Measurements from ENCODE around the gene INTS11. TPM values are rescaled to one million over a fixed set of nuclear protein-coding genes. Genes with fewer than 3 reads are reported as not detected.

The INTS11 gene
- total and polyA plus RNA-seq, 2 of the 13 experiments (the other 11 are each of a cell fraction or from before 2014, with no cell fraction given): 52.8 to 94.8 TPM

DNA sequence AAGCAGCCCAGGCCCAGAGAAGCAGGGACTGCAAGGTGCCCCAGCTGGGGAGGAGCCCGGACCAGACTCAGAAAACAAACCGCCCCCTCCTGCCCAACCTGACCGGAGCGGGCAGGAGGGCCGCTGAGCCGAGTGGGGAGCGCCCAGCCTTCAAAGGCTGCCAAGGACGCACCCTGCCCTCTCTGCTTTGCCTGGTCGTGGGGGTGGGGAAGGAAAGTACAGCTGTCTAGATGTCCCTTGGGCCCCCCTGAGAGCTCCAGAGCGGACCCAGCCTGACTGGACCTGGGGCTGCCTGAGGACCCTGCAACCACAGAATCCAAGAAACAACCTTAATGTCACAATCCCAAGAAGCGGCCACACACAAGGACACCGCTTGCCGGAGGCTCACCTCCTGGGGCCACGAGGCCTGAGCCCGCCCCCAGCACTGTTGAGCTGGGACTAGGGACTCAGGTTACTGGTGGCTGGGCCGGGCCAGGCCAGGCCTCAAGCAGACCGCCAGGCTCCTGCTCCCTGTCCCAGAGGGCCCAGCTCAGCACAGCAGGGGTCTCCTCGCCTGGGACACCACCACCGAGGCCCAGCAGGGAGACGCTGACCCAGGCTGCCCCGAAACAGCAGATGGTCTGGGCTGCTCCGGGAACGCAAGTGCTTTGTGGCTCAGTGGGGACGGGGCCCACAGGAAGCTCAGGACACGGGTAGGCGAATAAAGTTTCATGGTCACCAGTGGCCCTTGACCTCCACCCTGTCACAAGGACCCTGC is 23.4 kb upstream of the INTS11 start (continued):
- peak; percentile 30; the same call in 1 of the 2 replicates for TF ChIP-seq CCDC6 (CRISPR knock-in tag; IDR thresholded peaks at IDR 0.05)
- TF ChIP-seq, protein P1, sequence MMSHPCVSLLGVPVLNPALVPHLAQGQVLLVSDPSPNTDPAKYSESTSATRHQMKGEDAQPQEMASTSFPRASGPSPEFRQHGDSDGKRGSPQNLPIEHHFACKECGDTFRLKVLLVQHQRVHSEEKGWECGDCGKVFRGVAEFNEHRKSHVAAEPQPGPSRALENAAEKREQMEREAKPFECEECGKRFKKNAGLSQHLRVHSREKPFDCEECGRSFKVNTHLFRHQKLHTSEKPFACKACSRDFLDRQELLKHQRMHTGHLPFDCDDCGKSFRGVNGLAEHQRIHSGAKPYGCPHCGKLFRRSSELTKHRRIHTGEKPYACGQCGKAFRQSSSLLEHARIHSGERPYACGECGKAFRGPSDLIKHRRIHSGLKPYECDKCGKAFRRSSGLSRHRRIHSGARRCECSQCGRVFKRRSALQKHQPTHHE (CRISPR knock-in tag; IDR thresholded peaks at IDR 0.05; ENCODE audit: borderline replicate concordance): no peak
- TF ChIP-seq ZNF256 (CRISPR knock-in tag; conservative IDR thresholded peaks at IDR 0.05): no peak
- TF ChIP-seq, protein P2, sequence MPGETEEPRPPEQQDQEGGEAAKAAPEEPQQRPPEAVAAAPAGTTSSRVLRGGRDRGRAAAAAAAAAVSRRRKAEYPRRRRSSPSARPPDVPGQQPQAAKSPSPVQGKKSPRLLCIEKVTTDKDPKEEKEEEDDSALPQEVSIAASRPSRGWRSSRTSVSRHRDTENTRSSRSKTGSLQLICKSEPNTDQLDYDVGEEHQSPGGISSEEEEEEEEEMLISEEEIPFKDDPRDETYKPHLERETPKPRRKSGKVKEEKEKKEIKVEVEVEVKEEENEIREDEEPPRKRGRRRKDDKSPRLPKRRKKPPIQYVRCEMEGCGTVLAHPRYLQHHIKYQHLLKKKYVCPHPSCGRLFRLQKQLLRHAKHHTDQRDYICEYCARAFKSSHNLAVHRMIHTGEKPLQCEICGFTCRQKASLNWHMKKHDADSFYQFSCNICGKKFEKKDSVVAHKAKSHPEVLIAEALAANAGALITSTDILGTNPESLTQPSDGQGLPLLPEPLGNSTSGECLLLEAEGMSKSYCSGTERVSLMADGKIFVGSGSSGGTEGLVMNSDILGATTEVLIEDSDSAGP (CRISPR knock-in tag; IDR thresholded peaks at IDR 0.05; ENCODE audit: borderline replicate concordance): peak; percentile 60; the same call in 1 of the 2 replicates
- no peak for TF ChIP-seq ZBTB38 (CRISPR knock-in tag; IDR thresholded peaks at IDR 0.05)
- peak; percentile 51 for TF ChIP-seq KDM2A (CRISPR knock-in tag; IDR thresholded peaks at IDR 0.05; ENCODE audit: borderline replicate concordance, low read depth)
- TF ChIP-seq, protein P3, sequence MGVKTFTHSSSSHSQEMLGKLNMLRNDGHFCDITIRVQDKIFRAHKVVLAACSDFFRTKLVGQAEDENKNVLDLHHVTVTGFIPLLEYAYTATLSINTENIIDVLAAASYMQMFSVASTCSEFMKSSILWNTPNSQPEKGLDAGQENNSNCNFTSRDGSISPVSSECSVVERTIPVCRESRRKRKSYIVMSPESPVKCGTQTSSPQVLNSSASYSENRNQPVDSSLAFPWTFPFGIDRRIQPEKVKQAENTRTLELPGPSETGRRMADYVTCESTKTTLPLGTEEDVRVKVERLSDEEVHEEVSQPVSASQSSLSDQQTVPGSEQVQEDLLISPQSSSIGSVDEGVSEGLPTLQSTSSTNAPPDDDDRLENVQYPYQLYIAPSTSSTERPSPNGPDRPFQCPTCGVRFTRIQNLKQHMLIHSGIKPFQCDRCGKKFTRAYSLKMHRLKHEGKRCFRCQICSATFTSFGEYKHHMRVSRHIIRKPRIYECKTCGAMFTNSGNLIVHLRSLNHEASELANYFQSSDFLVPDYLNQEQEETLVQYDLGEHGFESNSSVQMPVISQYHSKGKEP (CRISPR knock-in tag; IDR thresholded peaks at IDR 0.05): no peak
- TF ChIP-seq, protein P4, sequence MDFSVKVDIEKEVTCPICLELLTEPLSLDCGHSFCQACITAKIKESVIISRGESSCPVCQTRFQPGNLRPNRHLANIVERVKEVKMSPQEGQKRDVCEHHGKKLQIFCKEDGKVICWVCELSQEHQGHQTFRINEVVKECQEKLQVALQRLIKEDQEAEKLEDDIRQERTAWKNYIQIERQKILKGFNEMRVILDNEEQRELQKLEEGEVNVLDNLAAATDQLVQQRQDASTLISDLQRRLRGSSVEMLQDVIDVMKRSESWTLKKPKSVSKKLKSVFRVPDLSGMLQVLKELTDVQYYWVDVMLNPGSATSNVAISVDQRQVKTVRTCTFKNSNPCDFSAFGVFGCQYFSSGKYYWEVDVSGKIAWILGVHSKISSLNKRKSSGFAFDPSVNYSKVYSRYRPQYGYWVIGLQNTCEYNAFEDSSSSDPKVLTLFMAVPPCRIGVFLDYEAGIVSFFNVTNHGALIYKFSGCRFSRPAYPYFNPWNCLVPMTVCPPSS (IDR thresholded peaks at IDR 0.05): no peak
- no peak for TF ChIP-seq NCOA5 (CRISPR knock-in tag; IDR thresholded peaks at IDR 0.05)
- TF ChIP-seq ZNF20 (CRISPR knock-in tag; IDR thresholded peaks at IDR 0.05): no peak
- 0 out of 2 replicates have a peak, but pooled peaks have one; percentile 28 for TF ChIP-seq KDM6A (CRISPR knock-in tag; IDR thresholded peaks at IDR 0.05; ENCODE audit: low read depth)
- TF ChIP-seq ZBTB7B (CRISPR knock-in tag; IDR thresholded peaks at IDR 0.05): peak; percentile 72
- TF ChIP-seq HNRNPL (IDR thresholded peaks at IDR 0.05; ENCODE audit: low read depth, low read length): peak; percentile 92
- TF ChIP-seq ZNF232 (CRISPR knock-in tag; IDR thresholded peaks at IDR 0.05; ENCODE audit: borderline replicate concordance): no peak
- TF ChIP-seq ZSCAN25 (CRISPR knock-in tag; IDR thresholded peaks at IDR 0.05): no peak
- TF ChIP-seq GZF1 (CRISPR knock-in tag; IDR thresholded peaks at IDR 0.05): no peak
- TF ChIP-seq ZNF660 (CRISPR knock-in tag; IDR thresholded peaks at IDR 0.05; ENCODE audit: borderline replicate concordance, low read depth): no peak
- TF ChIP-seq, protein P5, sequence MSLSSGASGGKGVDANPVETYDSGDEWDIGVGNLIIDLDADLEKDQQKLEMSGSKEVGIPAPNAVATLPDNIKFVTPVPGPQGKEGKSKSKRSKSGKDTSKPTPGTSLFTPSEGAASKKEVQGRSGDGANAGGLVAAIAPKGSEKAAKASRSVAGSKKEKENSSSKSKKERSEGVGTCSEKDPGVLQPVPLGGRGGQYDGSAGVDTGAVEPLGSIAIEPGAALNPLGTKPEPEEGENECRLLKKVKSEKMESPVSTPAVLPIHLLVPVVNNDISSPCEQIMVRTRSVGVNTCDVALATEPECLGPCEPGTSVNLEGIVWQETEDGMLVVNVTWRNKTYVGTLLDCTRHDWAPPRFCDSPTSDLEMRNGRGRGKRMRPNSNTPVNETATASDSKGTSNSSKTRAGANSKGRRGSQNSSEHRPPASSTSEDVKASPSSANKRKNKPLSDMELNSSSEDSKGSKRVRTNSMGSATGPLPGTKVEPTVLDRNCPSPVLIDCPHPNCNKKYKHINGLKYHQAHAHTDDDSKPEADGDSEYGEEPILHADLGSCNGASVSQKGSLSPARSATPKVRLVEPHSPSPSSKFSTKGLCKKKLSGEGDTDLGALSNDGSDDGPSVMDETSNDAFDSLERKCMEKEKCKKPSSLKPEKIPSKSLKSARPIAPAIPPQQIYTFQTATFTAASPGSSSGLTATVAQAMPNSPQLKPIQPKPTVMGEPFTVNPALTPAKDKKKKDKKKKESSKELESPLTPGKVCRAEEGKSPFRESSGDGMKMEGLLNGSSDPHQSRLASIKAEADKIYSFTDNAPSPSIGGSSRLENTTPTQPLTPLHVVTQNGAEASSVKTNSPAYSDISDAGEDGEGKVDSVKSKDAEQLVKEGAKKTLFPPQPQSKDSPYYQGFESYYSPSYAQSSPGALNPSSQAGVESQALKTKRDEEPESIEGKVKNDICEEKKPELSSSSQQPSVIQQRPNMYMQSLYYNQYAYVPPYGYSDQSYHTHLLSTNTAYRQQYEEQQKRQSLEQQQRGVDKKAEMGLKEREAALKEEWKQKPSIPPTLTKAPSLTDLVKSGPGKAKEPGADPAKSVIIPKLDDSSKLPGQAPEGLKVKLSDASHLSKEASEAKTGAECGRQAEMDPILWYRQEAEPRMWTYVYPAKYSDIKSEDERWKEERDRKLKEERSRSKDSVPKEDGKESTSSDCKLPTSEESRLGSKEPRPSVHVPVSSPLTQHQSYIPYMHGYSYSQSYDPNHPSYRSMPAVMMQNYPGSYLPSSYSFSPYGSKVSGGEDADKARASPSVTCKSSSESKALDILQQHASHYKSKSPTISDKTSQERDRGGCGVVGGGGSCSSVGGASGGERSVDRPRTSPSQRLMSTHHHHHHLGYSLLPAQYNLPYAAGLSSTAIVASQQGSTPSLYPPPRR (CRISPR knock-in tag; IDR thresholded peaks at IDR 0.05; ENCODE audit: borderline replicate concordance): peak; percentile 19; the same call in 1 of the 2 replicates
